HG02763 (cell line): ENCODE data around the gene NELFB.

Experiments
- ATAC-seq: cut with Tn5 transposase; IDR thresholded peaks from one replicate; pipeline ENCODE4 v1.9.1; 2021; ENCODE audit warnings: mild to moderate bottlenecking, moderate library complexity; ENCODE audit not compliant: unreplicated experiment

NELFB gene

DNA sequence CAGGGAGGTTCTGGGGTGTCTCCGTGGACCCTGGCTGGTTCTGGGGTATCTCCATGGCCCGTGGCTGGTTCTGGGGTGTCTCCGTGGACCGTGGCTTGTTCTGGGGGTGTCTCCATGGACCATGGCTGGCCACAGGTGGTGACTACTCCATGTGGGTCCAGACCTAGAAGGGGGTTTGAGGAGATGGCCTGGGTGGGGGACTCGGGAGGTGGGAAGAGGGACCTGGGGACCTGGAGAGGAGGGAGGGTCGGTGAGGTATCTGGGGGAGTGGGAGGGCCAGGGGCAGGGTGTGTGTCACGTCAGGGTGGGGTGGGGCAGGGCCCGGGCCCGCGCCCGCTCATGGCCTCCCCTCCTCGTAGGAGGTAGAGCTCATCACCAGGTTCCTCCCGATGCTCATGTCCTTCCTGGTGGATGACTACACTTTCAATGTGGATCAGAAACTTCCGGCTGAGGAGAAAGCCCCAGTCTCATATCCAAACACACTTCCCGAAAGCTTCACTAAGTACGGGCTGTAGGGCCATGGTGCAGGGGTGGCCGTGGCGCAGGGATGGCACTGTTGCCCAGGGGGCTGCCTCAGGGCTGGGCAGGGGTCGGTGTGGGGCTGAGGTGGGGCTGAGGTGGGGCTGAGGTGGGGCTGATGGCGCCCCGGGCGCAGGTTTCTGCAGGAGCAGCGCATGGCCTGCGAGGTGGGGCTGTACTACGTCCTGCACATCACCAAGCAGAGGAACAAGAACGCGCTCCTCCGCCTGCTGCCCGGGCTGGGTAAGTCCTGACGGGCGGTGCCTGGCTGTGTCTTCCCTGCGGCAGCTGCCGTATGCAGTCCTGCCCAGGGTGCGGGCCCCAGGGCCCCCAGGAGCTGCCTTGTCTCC, 11.7 kb downstream of the NELFB start:
- no peak for ATAC-seq

DNA sequence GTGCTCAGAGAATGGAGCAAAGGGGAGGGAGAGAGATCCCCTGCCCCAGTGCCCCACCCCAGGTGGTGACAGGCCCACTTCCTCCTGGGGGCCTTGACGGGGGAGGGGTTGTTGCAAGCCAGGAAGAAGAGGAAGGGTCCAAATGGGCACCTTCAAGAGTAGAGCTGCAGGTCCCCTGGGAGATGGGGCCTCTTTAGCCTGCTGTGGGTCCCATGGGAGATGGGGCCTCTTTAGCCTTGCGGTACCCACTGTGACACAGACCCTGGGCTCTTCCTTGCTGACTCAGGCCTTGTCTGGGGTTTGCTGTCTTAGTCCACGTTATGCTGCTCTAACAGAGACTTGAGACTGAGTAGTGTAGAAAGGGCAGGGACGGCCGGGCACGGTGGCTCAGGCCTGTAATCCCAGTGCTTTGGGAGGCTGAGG, 12.8 kb downstream of the NELFB start:
- ATAC-seq = no peak

DNA sequence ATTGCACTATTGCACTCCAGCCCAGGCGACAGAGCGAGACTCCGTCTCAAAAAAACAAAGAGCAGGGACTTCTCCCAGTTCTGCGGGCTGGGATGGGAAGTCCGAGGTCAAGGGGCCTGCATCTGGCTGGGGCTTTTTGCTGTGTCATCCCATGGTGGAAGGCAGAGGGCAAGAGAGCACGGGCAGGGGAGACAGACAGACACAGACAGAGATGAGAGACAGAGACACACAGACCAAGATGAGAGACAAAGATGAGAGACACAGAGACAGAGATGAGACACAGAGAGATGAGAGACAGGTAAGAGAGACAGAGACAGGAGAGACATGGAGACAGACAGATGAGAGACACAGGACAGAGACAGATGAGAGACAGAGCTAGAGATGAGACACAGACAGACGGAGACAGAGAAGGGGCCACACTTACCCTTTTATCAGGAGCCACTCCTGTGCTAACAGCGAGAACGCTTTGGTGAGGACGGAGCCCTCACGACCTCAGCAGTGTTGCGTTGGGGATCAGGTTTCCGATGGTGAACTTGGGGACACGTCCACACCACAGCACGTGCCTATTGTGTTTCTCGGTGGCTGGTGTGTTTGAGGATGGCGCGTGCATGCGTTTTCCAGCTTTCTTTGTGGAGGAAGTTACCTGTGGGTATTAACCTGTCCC, 13.5 kb downstream of the NELFB start:
- no peak for ATAC-seq

- ATAC-seq = no peak
These were observed 14.2 kb downstream of the NELFB start for GRCh38 chr9:137269231-137269772.

GRCh38 chr9:137270929-137271695, 16.0 kb downstream of the NELFB start:
- no peak for ATAC-seq

GRCh38 chr9:137271696-137272076, 16.6 kb downstream of the NELFB start:
- ATAC-seq = no peak

- ATAC-seq = no peak
These were observed 17.3 kb downstream of the NELFB start for GRCh38 chr9:137272241-137273094.

DNA sequence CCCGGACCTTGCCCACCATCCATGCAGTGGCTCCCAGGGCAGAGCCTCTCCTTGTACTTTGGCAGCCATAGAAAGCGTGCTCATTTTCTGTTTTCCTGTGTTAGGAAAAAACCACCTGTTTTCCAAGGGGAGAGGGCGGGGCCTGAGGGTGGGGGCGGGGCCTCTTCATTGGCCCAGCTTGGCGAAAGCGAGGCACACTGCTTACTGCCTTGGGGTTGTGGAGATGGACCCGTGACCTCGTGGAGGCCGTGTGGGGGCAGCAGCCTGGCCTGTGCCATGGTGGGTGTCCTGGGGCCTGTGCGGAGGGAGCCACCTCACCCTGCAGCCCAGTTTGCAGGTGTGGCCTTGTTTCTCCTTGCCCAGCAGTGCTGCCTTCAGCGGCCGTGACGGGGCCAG, 18.0 kb downstream of the NELFB start:
- ATAC-seq = no peak

GRCh38 chr9:137273611-137274320, 18.6 kb downstream of the NELFB start:
- ATAC-seq = no peak

GRCh38 chr9:137275203-137275587, 20.1 kb downstream of the NELFB start:
- no peak for ATAC-seq

DNA sequence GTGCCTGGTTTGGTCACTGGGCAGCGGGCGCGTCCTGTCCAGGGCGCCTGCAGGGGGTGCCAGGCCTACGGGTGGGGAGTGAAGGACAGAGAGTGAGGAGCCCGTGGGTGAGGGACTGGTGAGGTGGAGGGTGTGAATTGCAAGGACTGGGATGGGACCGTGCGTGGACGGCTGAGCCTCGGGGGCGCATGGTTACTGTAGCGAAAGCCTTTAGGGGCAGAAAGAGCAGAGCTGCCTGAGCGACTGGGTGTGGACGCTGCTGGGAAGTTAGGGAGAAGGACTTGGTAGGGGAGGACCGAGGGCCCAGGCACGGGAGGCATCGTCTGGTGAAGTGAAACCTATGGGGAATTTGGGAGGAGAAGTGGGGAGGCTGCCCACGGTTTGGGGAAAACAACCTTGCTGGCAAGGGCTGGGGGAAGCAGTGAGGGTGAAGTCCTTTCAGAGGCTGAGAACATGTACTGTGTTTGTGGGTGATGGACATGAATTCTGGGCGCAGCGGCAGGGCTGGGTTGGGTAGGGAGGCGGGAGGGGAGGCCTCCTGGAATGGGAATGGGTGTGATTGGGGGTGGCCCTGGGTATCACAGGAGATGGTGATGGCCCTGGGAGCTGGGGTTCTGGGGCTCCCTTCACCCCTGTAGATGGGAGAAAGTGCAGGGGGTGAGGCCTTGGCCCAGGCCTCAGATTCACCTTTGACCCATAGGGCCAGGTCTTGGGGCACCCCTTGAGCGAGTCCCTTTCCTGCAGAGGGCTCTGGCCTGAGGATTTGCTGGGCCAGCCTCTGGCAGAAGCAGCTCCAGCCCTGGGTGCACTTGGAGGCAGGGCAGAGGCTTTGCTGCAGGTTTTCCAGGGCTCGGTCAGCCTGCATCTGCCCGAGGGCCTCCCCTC, 20.7 kb downstream of the NELFB start:
- ATAC-seq = no peak

DNA sequence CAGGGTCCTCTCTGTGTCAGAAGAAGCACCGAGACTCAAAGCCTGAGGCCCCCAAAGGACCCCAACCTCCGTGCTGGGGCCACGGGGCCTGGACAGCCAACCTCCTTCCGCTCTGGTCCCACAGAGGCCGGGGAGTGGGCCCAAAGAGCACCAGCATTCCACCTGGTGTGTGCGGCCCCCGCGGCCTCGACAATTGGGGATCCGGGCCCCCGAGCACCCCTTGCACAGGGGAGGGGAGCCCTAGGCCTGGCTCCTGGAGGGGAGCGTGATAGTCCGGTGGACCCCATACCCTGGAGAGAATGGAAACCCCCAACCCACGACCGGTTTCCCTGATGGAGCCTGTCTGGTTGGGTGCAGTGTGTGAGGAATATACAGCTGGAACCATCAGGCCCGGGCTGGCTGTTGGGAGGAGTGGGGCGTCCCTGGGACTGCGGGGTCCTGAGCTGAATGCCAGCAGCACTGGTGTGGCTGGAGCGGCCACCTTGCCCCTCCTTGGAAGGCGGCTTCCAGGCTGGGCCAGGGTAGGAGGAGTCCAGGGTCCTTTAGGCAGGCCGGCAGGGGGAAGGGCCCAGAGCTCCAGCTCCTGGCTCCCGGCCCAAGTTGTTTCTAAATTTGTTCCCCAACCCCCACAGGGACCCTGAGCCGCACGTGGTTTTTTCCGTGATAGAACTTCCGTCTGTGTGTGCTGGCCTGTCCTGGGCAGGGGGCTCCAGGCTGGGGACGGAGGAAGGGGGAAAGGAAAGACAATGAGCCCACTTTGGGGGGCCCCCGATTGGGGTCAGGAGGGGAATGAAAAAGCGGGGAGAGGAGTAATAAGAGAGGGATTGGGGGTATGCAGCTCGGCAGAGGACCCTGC, 21.6 kb downstream of the NELFB start:
- ATAC-seq = no peak

GRCh38 chr9:137277329-137278041, 22.4 kb downstream of the NELFB start, which contains the start of gene TOR4A:
Gene TOR4A (plus strand): TSS chr9:137277726. CDS start chr9:137278690, 964 bp downstream.
- ATAC-seq = peak; percentile 68

- ATAC-seq = no peak
These were observed 23.1 kb downstream of the NELFB start for GRCh38 chr9:137278061-137278701.

GRCh38 chr9:137278721-137279711, 23.9 kb downstream of the NELFB start:
- no peak for ATAC-seq
